GM10248 (cell line): ENCODE results near the gene BSG.

Source experiments
- CTCF ChIA-PET: fragments of 300-600 bp; sonication (Branson Sonifier 250); formaldehyde crosslinking; extraction: SDS; loops from one replicate; lab custom pipeline; 2021; ENCODE audit warnings: antibody characterized with exemption; lab: Yijun Ruan, JAX
- POLR2A ChIA-PET: fragments of 350-650 bp; sonication (Branson Sonifier 250); formaldehyde crosslinking; extraction: SDS; loops from one replicate; lab custom pipeline; 2020; ENCODE audit warnings: antibody characterized with exemption; lab: Yijun Ruan, JAX
- DNase-seq: peaks from one replicate; pipeline ENCODE4 v3.0.0; 2012; ENCODE audit errors: extremely low spot score
- TF ChIP-seq, protein P1 (sequence below): IDR thresholded peaks from 2 replicates; pipeline ENCODE4 v1.5.1; 2012; ENCODE audit warnings: mild to moderate bottlenecking, low read depth; ENCODE audit errors: extremely low read depth, missing control alignments, control extremely low read depth

Gene BSG

GRCh38 chr19:556611-557382 lies 15.6 kb upstream of the BSG start:
- ChIA-PET POLR2A (no interaction called here), CTCF (interaction anchor here (1.5 kb wide), 1 partner anchor 11 kb away, joined by 6 read pairs; no protein-coding TSS in a partner anchor)
- DNase-seq, result no peak
- TF ChIP-seq, protein P1, sequence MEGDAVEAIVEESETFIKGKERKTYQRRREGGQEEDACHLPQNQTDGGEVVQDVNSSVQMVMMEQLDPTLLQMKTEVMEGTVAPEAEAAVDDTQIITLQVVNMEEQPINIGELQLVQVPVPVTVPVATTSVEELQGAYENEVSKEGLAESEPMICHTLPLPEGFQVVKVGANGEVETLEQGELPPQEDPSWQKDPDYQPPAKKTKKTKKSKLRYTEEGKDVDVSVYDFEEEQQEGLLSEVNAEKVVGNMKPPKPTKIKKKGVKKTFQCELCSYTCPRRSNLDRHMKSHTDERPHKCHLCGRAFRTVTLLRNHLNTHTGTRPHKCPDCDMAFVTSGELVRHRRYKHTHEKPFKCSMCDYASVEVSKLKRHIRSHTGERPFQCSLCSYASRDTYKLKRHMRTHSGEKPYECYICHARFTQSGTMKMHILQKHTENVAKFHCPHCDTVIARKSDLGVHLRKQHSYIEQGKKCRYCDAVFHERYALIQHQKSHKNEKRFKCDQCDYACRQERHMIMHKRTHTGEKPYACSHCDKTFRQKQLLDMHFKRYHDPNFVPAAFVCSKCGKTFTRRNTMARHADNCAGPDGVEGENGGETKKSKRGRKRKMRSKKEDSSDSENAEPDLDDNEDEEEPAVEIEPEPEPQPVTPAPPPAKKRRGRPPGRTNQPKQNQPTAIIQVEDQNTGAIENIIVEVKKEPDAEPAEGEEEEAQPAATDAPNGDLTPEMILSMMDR, result no peak

DNA sequence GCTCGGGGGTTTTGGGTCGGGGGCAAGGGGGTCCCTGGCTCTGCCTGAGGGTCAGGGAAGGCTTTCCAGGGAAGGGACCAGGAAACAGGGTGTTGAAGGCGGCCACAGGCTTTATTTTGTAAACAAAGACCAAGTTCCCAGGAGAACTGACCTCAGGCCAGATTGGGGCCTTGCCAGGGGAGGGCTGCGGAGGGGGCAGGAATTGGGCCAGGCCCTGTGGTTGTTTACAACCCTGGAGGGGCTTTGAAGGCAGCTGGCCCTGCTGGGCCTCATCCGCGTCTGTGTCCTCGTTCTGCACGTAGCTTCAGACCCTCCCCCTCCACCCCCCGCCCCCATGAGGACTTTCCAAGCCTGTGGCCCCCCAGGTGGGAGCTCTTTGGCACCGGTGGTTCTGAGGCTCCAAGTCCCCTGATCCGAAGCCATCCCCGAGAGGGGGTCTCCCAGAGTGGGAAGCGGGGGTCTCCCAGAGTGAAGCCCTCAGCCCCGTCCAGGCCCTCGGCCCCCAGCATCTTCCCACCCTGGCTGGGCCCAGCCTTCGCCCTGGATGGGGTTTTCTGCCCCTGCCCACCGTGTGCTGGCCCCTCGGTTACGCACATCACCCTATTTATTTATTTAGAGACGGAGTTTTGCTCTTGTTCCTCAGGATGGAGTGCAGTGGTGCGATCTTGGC lies 13.5 kb upstream of the BSG start:
- TF ChIP-seq, protein P1, result no peak
- POLR2A ChIA-PET, result no interaction called here
- CTCF ChIA-PET, result no interaction called here
- DNase-seq, result no peak

DNA sequence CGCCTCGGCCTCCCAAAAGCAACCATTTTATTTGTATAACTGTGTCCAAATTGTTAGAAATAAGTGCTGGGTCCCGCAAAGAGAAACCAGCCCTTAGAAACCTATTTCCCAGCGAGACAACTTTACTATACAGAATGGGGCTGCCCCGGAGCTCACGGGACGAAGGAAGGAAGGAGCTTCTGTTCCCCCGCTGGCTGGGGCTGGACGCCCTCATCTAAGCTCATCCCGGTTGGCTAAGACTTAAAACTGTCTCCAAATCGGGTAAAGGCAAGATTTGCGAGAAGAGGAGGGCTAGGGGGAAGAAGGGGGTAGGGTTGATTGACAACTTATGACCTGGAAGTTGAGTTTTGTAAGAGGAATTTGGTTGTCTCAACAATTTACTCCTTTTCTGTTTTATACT lies 12.3 kb upstream of the BSG start:
- ChIA-PET POLR2A (no interaction called here), CTCF (interaction anchor here (1.5 kb wide), 1 partner anchor 49 kb away, joined by 5 read pairs; no protein-coding TSS in a partner anchor)
- TF ChIP-seq, protein P1, result no peak
- DNase-seq, result no peak

DNA sequence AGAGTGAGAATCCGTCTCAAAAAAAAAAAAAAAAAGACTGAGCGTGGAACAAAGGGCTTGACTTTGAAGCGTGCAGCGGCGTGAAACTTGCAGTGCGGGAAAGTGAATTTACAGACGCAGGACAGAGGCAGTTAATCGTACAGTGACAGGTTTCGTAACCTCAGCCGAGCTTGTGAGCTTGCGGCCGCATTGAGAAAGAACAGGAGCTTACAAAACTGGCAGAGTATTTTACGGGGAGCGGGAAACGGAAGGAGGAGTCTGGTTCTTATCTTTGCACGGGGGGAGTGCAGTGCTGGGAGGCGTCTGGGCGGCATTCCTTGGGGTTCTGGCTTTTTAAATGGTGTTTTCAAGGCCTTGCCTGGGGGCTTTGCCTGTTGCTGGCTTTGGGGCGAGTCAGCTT lies 6.0 kb upstream of the BSG start:
- TF ChIP-seq, protein P1, result no peak
- POLR2A ChIA-PET, result no interaction called here
- DNase-seq, result no peak
- CTCF ChIA-PET, result interaction anchor here (1.2 to 2.7 kb wide), 2 partner anchors 56 to 59 kb away, joined by 3 to 6 read pairs; partner anchors contain the start of gene TPGS1

DNA sequence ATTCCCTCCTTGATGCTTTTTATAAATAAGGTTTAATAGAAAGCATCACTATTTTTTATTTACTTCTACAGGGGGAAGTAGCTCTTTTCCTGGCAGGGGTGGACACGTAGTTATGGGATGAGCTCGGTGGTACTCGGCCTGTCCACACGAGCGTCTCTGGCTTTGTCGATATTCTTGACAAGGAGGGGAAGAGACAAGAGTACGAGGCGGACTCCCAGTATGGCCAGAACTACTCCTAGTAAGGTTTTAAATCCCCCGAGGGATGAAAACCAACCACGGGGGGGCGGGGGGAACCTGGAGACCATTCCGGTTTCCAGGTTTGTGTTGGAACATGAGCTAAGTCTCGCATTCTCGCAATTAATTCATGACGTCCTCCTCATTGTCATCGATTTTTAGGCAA lies 5.6 kb upstream of the BSG start:
- TF ChIP-seq, protein P1, result no peak
- ChIA-PET POLR2A (no interaction called here), CTCF (interaction anchor here (1.2 to 2.7 kb wide), 2 partner anchors 56 to 60 kb away, joined by 3 to 6 read pairs; partner anchors contain the start of gene TPGS1)

GRCh38 chr19:567296-567900 lies 5.0 kb upstream of the BSG start:
- ChIA-PET CTCF (interaction anchor here (1.2 to 2.7 kb wide), 3 partner anchors 12 to 60 kb away, joined by 3 to 6 read pairs (median 3); partner anchors contain the start of gene TPGS1), POLR2A (no interaction called here)
- TF ChIP-seq, protein P1, result no peak
- no peak for DNase-seq

More for the DNA sequence above, 5.6 kb upstream of the BSG start:
- DNase-seq, result no peak
